Epidermal melanocyte (primary cell): ENCODE measurements around the gene MYOZ3.

Experiments used
- DNase-seq: peaks from one replicate; pipeline ENCODE4 v3.0.0; 2011; ENCODE audit warnings: low spot score; ENCODE audit not compliant: insufficient read length

Gene MYOZ3

GRCh38 chr5:150642567-150642927 is 18.5 kb upstream of the MYOZ3 start:
- DNase-seq, result peak; percentile 59

GRCh38 chr5:150642991-150643710 is 17.9 kb upstream of the MYOZ3 start:
- DNase-seq, result no peak

GRCh38 chr5:150644058-150644457 is 17.0 kb upstream of the MYOZ3 start:
- DNase-seq, result no peak

- DNase-seq, result no peak
Measured at GRCh38 chr5:150644514-150644913, 16.5 kb upstream of the MYOZ3 start.

GRCh38 chr5:150645070-150645700 is 15.9 kb upstream of the MYOZ3 start:
- DNase-seq, result peak; percentile 47

- DNase-seq, result no peak
Measured at GRCh38 chr5:150647275-150648251, 13.5 kb upstream of the MYOZ3 start.

GRCh38 chr5:150648294-150649107 is 12.6 kb upstream of the MYOZ3 start:
- DNase-seq, result no peak

- no peak for DNase-seq
Measured at GRCh38 chr5:150649108-150650020, 11.7 kb upstream of the MYOZ3 start.

GRCh38 chr5:150650021-150651006 is 10.7 kb upstream of the MYOZ3 start:
- DNase-seq, result no peak

- no peak for DNase-seq
Measured at GRCh38 chr5:150651382-150651781, 9.7 kb upstream of the MYOZ3 start.

GRCh38 chr5:150651924-150652671 is 9.0 kb upstream of the MYOZ3 start:
- DNase-seq, result no peak

GRCh38 chr5:150653145-150653761 is 7.8 kb upstream of the MYOZ3 start:
- no peak for DNase-seq

- no peak for DNase-seq
Measured at GRCh38 chr5:150653762-150654556, 7.1 kb upstream of the MYOZ3 start.

- no peak for DNase-seq
Measured at GRCh38 chr5:150655221-150655620, 5.8 kb upstream of the MYOZ3 start.

- peak; percentile 82 for DNase-seq
Measured at GRCh38 chr5:150656191-150657132, 4.6 kb upstream of the MYOZ3 start.

GRCh38 chr5:150658121-150658520 is 2.9 kb upstream of the MYOZ3 start:
- no peak for DNase-seq
